Measurements from ENCODE around the gene ERC2.

The ERC2 gene

DNA sequence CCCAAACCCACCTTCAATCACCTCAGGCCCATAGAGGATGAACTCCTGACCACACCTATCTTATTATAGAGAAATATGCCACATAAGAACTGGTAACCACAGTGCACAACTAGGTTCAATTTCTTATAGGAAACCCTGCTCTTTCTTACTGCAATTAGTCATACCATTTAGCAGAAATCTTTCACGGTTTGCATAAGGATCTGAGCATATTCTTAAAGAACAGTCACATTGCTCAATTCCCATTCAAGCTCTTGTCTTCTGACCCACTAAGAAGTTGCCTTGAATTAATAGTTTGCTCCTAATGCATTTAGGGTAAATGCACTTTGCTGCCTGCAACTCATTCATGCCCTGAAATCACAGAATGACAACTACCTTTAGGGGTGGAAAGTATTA lies 9.2 kb downstream of the ERC2 start:
- H3K36me3 ChIP-seq (ENCODE audit: insufficient read depth, low read length) = no peaks in the 10 kb centered on the region
- H3K4me3 ChIP-seq (ENCODE audit: low read length, poor library complexity, severe bottlenecking) = no peak overlapping the region
- H3K9ac ChIP-seq (ENCODE audit: low read depth, low read length, poor library complexity, severe bottlenecking) = no peak overlapping the region
- no peaks in the 10 kb centered on the region for H3K4me1 ChIP-seq (ENCODE audit: insufficient read depth, low read length, poor library complexity, severe bottlenecking)
- no peaks in the 10 kb centered on the region for H3K9me3 ChIP-seq (ENCODE audit: insufficient read depth, low read depth, low read length)
- no peak overlapping the region for H2AFZ ChIP-seq (ENCODE audit: low read length)
- no peaks in the 10 kb centered on the region for H3K27me3 ChIP-seq (ENCODE audit: insufficient read depth, low read length, poor library complexity, severe bottlenecking)
- H4K20me1 ChIP-seq (ENCODE audit: insufficient read depth, low read length, poor library complexity, severe bottlenecking) = no peaks in the 10 kb centered on the region
- no peaks in the 10 kb centered on the region for H3K9me2 ChIP-seq (replicated peaks; ENCODE audit: low read depth, low read length)
- no peaks in the 10 kb centered on the region for H3K79me2 ChIP-seq (ENCODE audit: insufficient read depth, low read length)
- TF ChIP-seq EZH2phosphoT487 (IDR thresholded peaks at IDR 0.05; ENCODE audit: borderline replicate concordance) = no peak
- TF ChIP-seq, protein P1, sequence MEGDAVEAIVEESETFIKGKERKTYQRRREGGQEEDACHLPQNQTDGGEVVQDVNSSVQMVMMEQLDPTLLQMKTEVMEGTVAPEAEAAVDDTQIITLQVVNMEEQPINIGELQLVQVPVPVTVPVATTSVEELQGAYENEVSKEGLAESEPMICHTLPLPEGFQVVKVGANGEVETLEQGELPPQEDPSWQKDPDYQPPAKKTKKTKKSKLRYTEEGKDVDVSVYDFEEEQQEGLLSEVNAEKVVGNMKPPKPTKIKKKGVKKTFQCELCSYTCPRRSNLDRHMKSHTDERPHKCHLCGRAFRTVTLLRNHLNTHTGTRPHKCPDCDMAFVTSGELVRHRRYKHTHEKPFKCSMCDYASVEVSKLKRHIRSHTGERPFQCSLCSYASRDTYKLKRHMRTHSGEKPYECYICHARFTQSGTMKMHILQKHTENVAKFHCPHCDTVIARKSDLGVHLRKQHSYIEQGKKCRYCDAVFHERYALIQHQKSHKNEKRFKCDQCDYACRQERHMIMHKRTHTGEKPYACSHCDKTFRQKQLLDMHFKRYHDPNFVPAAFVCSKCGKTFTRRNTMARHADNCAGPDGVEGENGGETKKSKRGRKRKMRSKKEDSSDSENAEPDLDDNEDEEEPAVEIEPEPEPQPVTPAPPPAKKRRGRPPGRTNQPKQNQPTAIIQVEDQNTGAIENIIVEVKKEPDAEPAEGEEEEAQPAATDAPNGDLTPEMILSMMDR (conservative IDR thresholded peaks at IDR 0.05; ENCODE audit: low read length) = no peak
- H3K4me2 ChIP-seq (ENCODE audit: low read depth, low read length, poor library complexity, severe bottlenecking) = no peak overlapping the region
- no peaks in the 10 kb centered on the region for H3F3A ChIP-seq (ENCODE audit: low read depth)

DNA sequence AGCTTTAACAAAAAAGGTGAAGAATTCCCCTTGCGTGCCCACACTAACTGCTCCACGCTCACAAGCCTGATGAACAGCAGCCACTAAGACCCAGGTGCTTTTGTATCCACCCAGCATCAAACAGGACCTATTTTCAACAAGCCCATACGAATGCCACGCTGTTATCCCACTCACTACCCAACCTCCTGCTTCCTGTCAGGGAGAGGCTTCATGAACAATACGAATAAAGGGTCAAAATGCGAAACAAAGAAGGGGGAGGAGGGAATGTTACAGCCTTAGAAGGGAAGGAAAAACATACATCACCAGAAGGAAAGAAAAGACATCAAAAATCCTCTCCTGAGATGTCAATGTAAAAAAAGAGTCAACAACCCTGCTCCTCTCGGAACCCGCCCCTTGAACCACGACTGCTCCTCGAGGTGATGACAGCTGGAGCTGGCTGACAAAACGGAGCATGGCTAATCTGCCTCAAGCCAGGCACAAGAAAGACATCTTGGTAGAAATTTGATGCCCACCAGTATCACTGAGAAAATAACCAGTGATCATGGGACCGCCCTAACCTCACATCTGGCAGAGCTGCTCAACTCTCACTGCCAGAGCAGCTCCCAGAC lies 9.7 kb downstream of the ERC2 start:
- Histone ChIP-seq H3K4me3 (ENCODE audit: low read length, poor library complexity, severe bottlenecking) (no peak overlapping the region), H3K4me1 (ENCODE audit: insufficient read depth, low read length, poor library complexity, severe bottlenecking) (no peaks in the 10 kb centered on the region), H3K36me3 (ENCODE audit: insufficient read depth, low read length) (no peaks in the 10 kb centered on the region), H3K27me3 (ENCODE audit: insufficient read depth, low read length, poor library complexity, severe bottlenecking) (no peaks in the 10 kb centered on the region), H3K4me2 (ENCODE audit: low read depth, low read length, poor library complexity, severe bottlenecking) (no peak overlapping the region), H2AFZ (ENCODE audit: low read length) (no peak overlapping the region), H3K9me2 (replicated peaks; ENCODE audit: low read depth, low read length) (no peaks in the 10 kb centered on the region), H3K9ac (ENCODE audit: low read depth, low read length, poor library complexity, severe bottlenecking) (no peak overlapping the region), H4K20me1 (ENCODE audit: insufficient read depth, low read length, poor library complexity, severe bottlenecking) (no peaks in the 10 kb centered on the region), H3K9me3 (ENCODE audit: insufficient read depth, low read depth, low read length) (no peaks in the 10 kb centered on the region), H3F3A (ENCODE audit: low read depth) (no peaks in the 10 kb centered on the region), H3K79me2 (ENCODE audit: insufficient read depth, low read length) (no peaks in the 10 kb centered on the region)
- no peak for TF ChIP-seq EZH2phosphoT487 (IDR thresholded peaks at IDR 0.05; ENCODE audit: borderline replicate concordance)
- TF ChIP-seq, protein P1 (conservative IDR thresholded peaks at IDR 0.05; ENCODE audit: low read length) = no peak

DNA sequence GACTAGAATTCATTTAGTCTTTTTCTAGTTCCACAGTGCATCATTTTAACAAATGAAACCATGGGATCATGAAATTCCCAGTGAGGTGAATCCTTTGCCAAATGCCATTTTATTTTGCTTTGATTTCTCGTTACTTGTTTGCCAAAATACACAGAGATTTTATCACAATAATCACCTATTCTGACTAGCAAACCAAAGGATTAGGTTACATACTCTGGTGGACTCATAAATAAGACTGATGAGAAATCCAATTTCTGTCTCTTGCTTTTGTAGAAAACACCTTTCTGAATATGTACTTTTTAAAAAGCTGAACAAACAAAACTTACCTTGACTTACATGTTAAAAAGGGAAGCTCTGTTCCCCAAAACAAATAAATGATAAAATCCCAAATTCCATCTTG lies 12.2 kb downstream of the ERC2 start:
- H3K36me3 ChIP-seq (ENCODE audit: insufficient read depth, low read length) = no peaks in the 10 kb centered on the region
- no peaks in the 10 kb centered on the region for H3K4me1 ChIP-seq (ENCODE audit: insufficient read depth, low read length, poor library complexity, severe bottlenecking)
- H3F3A ChIP-seq (ENCODE audit: low read depth) = no peaks in the 10 kb centered on the region
- TF ChIP-seq, protein P1 (conservative IDR thresholded peaks at IDR 0.05; ENCODE audit: low read length) = no peak
- TF ChIP-seq EZH2phosphoT487 (IDR thresholded peaks at IDR 0.05; ENCODE audit: borderline replicate concordance) = no peak
- no peaks in the 10 kb centered on the region for H4K20me1 ChIP-seq (ENCODE audit: insufficient read depth, low read length, poor library complexity, severe bottlenecking)
- no peak overlapping the region for H3K9ac ChIP-seq (ENCODE audit: low read depth, low read length, poor library complexity, severe bottlenecking)
- no peaks in the 10 kb centered on the region for H3K9me3 ChIP-seq (ENCODE audit: insufficient read depth, low read depth, low read length)
- no peak overlapping the region for H3K4me3 ChIP-seq (ENCODE audit: low read length, poor library complexity, severe bottlenecking)
- no peaks in the 10 kb centered on the region for H3K9me2 ChIP-seq (replicated peaks; ENCODE audit: low read depth, low read length)
- H3K27me3 ChIP-seq (ENCODE audit: insufficient read depth, low read length, poor library complexity, severe bottlenecking) = no peaks in the 10 kb centered on the region
- no peak overlapping the region for H2AFZ ChIP-seq (ENCODE audit: low read length)
- H3K79me2 ChIP-seq (ENCODE audit: insufficient read depth, low read length) = no peaks in the 10 kb centered on the region
- no peak overlapping the region for H3K4me2 ChIP-seq (ENCODE audit: low read depth, low read length, poor library complexity, severe bottlenecking)
